Vagina (tissue), 2 donors: ENCODE data around the gene RNF43. TPM values are rescaled to one million over a fixed set of nuclear protein-coding genes. Genes with fewer than 3 reads are reported as not detected.

Experiments used
- DNase-seq, 2 donors: peaks; one replicate each; pipeline ENCODE4 v3.0.0-alpha.2; 2017; ENCODE audit errors: extremely low spot score in 2 of 2
- H3K27ac ChIP-seq: fragments of 200-600 bp; sonication (generic); one replicate; pipeline ENCODE4 v1.5.1; 2019
- H3K27me3 ChIP-seq: fragments of 200-600 bp; sonication (generic); one replicate; pipeline ENCODE4 v1.5.1; 2019
- H3K36me3 ChIP-seq, 2 donors: fragments of 200-600 bp; sonication (generic); one replicate each; pipeline ENCODE4 v1.5.1; 2017 to 2019
- H3K4me1 ChIP-seq: fragments of 200-600 bp; sonication (generic); one replicate; pipeline ENCODE4 v1.5.1; 2019
- H3K4me3 ChIP-seq, 2 donors: fragments of 200-600 bp; sonication (generic); 1 replicate in 1 of 2; 2 replicates in 1 of 2; pipeline ENCODE4 v1.5.1; 2016 to 2019
- H3K9me3 ChIP-seq: fragments of 200-600 bp; sonication (generic); one replicate; pipeline ENCODE4 v1.5.1; 2019
- POLR2A ChIP-seq, 2 donors: fragments of 450-650 bp; IDR thresholded peaks; one replicate each; pipeline ENCODE4 v1.6.1; 2017; ENCODE audit warnings: antibody characterized with exemption in 2 of 2, mild to moderate bottlenecking in 2 of 2, moderate library complexity in 2 of 2
- POLR2AphosphoS5 ChIP-seq, 2 donors: sonication (generic); formaldehyde crosslinking; IDR thresholded peaks; one replicate each; pipeline ENCODE4 v1.9.0; 2017; ENCODE audit warnings: antibody characterized with exemption in 2 of 2, mild to moderate bottlenecking in 2 of 2, low read depth in 1 of 2; ENCODE audit not compliant: insufficient read depth in 1 of 2
- intact Hi-C: fragments of 100-400 bp; cut with DNase I; formaldehyde crosslinking; loops from one replicate; pipeline ENCODE4 v1.15.1; 2023
- total RNA-seq: library from RNA; depleted of rRNA; stranded (reverse); fragments of >200 nt; gene quantifications from one replicate; pipeline ENCODE4 v1.2.3, GENCODE V29; 2016
- TF ChIP-seq, protein P1 (sequence below), 3 experiments: fragments of 450-650 bp in 2 of 3; fragments of 200-600 bp in 1 of 3; sonication (generic) in 1 of 3; IDR thresholded peaks; one replicate each; pipeline ENCODE4 v1.5.1; 2017 to 2019; ENCODE audit warnings: antibody characterized with exemption in 3 of 3, mild to moderate bottlenecking in 2 of 3, moderate library complexity in 2 of 3

The RNF43 gene
- total RNA-seq, 1 donor from 2014 or later = 27.7 TPM

DNA sequence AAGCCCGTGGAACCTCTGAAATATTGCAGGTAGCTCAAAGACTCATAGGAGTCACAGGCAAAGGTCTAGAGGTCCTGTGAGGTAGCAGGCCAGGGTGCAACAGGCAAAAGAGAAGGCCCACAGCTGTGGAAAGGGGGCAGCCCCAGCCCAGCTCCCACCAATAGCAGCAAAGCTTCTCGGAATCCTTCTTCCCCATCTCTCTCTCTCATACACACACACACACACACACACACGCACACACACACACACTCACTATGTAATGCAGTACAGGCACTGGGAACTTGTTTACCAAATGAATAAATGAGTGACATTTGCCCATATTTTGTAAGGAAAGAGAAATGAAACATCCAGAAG lies 48.5 kb downstream of the RNF43 start:
- H3K27ac ChIP-seq = no peak overlapping the region
- no peaks in the 10 kb centered on the region for H3K9me3 ChIP-seq
- no peak overlapping the region for H3K4me3 ChIP-seq
- intact Hi-C loops = no loop called here
- no peaks in the 10 kb centered on the region for H3K27me3 ChIP-seq
- no peak for DNase-seq
- H3K4me1 ChIP-seq = peaks cover 7% of the 10 kb centered on the region
- TF ChIP-seq POLR2AphosphoS5 (IDR thresholded peaks at IDR 0.05; ENCODE audit: insufficient read depth in 1 of 2, low read depth in 1 of 2) = no peak
- no peak for TF ChIP-seq POLR2A (IDR thresholded peaks at IDR 0.05)
- TF ChIP-seq, protein P1, sequence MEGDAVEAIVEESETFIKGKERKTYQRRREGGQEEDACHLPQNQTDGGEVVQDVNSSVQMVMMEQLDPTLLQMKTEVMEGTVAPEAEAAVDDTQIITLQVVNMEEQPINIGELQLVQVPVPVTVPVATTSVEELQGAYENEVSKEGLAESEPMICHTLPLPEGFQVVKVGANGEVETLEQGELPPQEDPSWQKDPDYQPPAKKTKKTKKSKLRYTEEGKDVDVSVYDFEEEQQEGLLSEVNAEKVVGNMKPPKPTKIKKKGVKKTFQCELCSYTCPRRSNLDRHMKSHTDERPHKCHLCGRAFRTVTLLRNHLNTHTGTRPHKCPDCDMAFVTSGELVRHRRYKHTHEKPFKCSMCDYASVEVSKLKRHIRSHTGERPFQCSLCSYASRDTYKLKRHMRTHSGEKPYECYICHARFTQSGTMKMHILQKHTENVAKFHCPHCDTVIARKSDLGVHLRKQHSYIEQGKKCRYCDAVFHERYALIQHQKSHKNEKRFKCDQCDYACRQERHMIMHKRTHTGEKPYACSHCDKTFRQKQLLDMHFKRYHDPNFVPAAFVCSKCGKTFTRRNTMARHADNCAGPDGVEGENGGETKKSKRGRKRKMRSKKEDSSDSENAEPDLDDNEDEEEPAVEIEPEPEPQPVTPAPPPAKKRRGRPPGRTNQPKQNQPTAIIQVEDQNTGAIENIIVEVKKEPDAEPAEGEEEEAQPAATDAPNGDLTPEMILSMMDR (IDR thresholded peaks at IDR 0.05) = no peak
- H3K36me3 ChIP-seq = no peaks in the 10 kb centered on the region

Other genes with a start within 250 kb of the RNF43 start
- gene EPX, start 224.8 kb downstream of the RNF43 start, total RNA-seq = not detected
- gene MKS1, start 198.3 kb downstream of the RNF43 start, total RNA-seq = 13.0 TPM
- not detected for gene LPO, start 178.9 kb downstream of the RNF43 start, total RNA-seq
- gene MPO, start 136.6 kb downstream of the RNF43 start, total RNA-seq = not detected
- gene TSPOAP1, start 88.7 kb downstream of the RNF43 start, total RNA-seq = 7.1 TPM
- gene SUPT4H1, start 65.3 kb downstream of the RNF43 start, total RNA-seq = 31.4 TPM
- 0.25 TPM for gene HSF5, start 70.9 kb upstream of the RNF43 start, total RNA-seq
- 15.7 TPM for gene MTMR4, start 97.1 kb upstream of the RNF43 start, total RNA-seq